ENCODE results near the gene FAM174B.

Gene FAM174B

GRCh38 chr15:92600856-92601255 lies 54.7 kb downstream of the FAM174B start:
- in situ Hi-C loops (cut with HindIII; ENCODE audit: low sequenced_read_pairs): no loop called here
- DNase-seq (ENCODE audit: low read depth): no peak
- TF ChIP-seq CTCF (IDR thresholded peaks at IDR 0.05; ENCODE audit: low read depth, low read length, missing control alignments): no peak
- no peak overlapping the region for H3K4me3 ChIP-seq (ENCODE audit: low read depth, low read length)

GRCh38 chr15:92599394-92599970 lies 56.1 kb downstream of the FAM174B start:
- peak; percentile 93 for DNase-seq (ENCODE audit: low read depth)
- TF ChIP-seq CTCF (IDR thresholded peaks at IDR 0.05; ENCODE audit: low read depth, low read length, missing control alignments): no peak
- in situ Hi-C loops (cut with HindIII; ENCODE audit: low sequenced_read_pairs): no loop called here

GRCh38 chr15:92597548-92597947 lies 58.0 kb downstream of the FAM174B start:
- H3K4me3 ChIP-seq (ENCODE audit: low read depth, low read length): no peak overlapping the region
- no peak for DNase-seq (ENCODE audit: low read depth)
- in situ Hi-C loops (cut with HindIII; ENCODE audit: low sequenced_read_pairs): no loop called here
- TF ChIP-seq CTCF (IDR thresholded peaks at IDR 0.05; ENCODE audit: low read depth, low read length, missing control alignments): no peak

More at GRCh38 chr15:92599394-92599970, 56.1 kb downstream of the FAM174B start:
- H3K4me3 ChIP-seq (ENCODE audit: low read depth, low read length): no peak overlapping the region

- no peak for TF ChIP-seq CTCF (IDR thresholded peaks at IDR 0.05; ENCODE audit: low read depth, low read length, missing control alignments)
- no peak for DNase-seq (ENCODE audit: low read depth)
- H3K4me3 ChIP-seq (ENCODE audit: low read depth, low read length): no peak overlapping the region
- in situ Hi-C loops (cut with HindIII; ENCODE audit: low sequenced_read_pairs): no loop called here
These were observed 59.0 kb downstream of the FAM174B start for GRCh38 chr15:92596623-92597022.

GRCh38 chr15:92595506-92596381 lies 59.8 kb downstream of the FAM174B start:
- no peak overlapping the region for H3K4me3 ChIP-seq (ENCODE audit: low read depth, low read length)
- DNase-seq (ENCODE audit: low read depth): no peak
- in situ Hi-C loops (cut with HindIII; ENCODE audit: low sequenced_read_pairs): no loop called here
- no peak for TF ChIP-seq CTCF (IDR thresholded peaks at IDR 0.05; ENCODE audit: low read depth, low read length, missing control alignments)

- H3K4me3 ChIP-seq (ENCODE audit: low read depth, low read length): no peak overlapping the region
- DNase-seq (ENCODE audit: low read depth): no peak
- no peak for TF ChIP-seq CTCF (IDR thresholded peaks at IDR 0.05; ENCODE audit: low read depth, low read length, missing control alignments)
- in situ Hi-C loops (cut with HindIII; ENCODE audit: low sequenced_read_pairs): no loop called here
These were observed 64.3 kb downstream of the FAM174B start for GRCh38 chr15:92591275-92591674.
